ENCODE measurements around the gene SLC35F5. TPM values are rescaled to one million over a fixed set of nuclear protein-coding genes. Genes with fewer than 3 reads are reported as not detected.
"Not testable (repeated sequence)": the region's sequence is repeated elsewhere in the genome, so short reads cannot be mapped to it uniquely, and the experiment has no call there.

The SLC35F5 gene
- total RNA-seq, 4 donors from 2014 or later, result 43.9 to 75.3 (median 58.0) TPM

GRCh38 chr2:113705982-113706523 is 50.4 kb downstream of the SLC35F5 start:
- H3K27ac ChIP-seq, result no peak overlapping the region
- 66 to 68% methylated on average over 5 to 7 of the region's 7 CpGs for WGBS, 2 donors
- no peak for DNase-seq

DNA sequence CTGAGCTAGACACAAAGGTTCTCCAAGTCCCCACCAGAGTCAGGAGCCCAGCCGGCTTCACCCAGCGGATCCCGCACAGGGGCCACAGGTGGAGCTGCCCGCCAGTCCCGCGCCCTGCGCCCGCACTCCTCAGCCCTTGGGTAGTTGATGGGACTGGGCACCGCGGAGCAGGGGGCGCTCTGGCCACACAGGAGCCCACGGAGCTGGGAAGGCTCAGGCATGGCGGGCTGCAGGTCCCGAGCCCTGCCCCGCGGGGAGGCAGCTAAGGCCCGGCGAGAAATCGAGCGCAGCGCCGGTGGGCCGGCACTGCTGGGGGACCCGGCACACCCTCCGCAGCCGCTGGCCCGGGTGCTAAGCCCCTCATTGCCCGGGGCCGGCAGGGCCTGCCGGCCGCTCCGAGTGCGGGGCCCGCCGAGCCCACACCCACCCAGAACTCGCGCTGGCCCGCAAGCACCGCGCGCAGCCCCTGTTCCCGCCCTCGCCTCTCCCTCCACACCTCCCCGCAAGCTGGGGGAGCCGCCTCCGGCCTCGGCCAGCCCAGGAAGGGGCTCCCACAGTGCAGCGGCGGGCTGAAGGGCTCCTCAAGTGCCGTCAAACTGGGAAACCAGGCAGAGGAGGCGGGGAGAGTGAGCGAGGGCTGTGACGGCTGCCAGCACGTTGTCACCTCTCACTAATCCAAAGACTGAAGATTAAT is 52.0 kb downstream of the SLC35F5 start:
- H3K27ac ChIP-seq; H3K27me3 ChIP-seq; intact Hi-C loops (cut with DNase I); H3K4me3 ChIP-seq; H3K4me1 ChIP-seq; DNase-seq; H3K9me3 ChIP-seq: not testable (repeated sequence)
- WGBS, 2 donors, result 97% methylated on average over 28 of the region's 54 CpGs; no CpG with 5 or more reads in 1 of the 2 donors
- peaks cover 0 to 17% (median 0%) of the 10 kb centered on the region in 3 donors for H3K36me3 ChIP-seq

More at GRCh38 chr2:113705982-113706523, 50.4 kb downstream of the SLC35F5 start:
- Histone ChIP-seq H3K4me3 (no peak overlapping the region), H3K27me3 (no peaks in the 10 kb centered on the region), H3K9me3 (no peaks in the 10 kb centered on the region), H3K36me3 (peaks cover 0 to 17% (median 0%) of the 10 kb centered on the region in 3 donors), H3K4me1 (no peaks in the 10 kb centered on the region)
- intact Hi-C loops (cut with DNase I), result no loop called here
- no peak for TF ChIP-seq POLR2A (IDR thresholded peaks at IDR 0.05)
- no peak for TF ChIP-seq CTCF (IDR thresholded peaks at IDR 0.05)

- Histone ChIP-seq H3K27ac (no peak overlapping the region), H3K9me3 (no peaks in the 10 kb centered on the region), H3K4me1 (peaks cover 0 to 4% (median 0%) of the 10 kb centered on the region in 3 donors), H3K36me3 (peaks cover 0 to 17% (median 0%) of the 10 kb centered on the region in 3 donors), H3K27me3 (no peaks in the 10 kb centered on the region), H3K4me3 (no peak overlapping the region)
- DNase-seq, result no peak
- intact Hi-C loops (cut with DNase I), result no loop called here
- TF ChIP-seq CTCF (IDR thresholded peaks at IDR 0.05) (no peak), POLR2A (IDR thresholded peaks at IDR 0.05) (no peak)
- 88 to 93% methylated on average over 14 to 16 of the region's 25 CpGs for WGBS, 2 donors
Observed at GRCh38 chr2:113703386-113704299, 52.8 kb downstream of the SLC35F5 start.

DNA sequence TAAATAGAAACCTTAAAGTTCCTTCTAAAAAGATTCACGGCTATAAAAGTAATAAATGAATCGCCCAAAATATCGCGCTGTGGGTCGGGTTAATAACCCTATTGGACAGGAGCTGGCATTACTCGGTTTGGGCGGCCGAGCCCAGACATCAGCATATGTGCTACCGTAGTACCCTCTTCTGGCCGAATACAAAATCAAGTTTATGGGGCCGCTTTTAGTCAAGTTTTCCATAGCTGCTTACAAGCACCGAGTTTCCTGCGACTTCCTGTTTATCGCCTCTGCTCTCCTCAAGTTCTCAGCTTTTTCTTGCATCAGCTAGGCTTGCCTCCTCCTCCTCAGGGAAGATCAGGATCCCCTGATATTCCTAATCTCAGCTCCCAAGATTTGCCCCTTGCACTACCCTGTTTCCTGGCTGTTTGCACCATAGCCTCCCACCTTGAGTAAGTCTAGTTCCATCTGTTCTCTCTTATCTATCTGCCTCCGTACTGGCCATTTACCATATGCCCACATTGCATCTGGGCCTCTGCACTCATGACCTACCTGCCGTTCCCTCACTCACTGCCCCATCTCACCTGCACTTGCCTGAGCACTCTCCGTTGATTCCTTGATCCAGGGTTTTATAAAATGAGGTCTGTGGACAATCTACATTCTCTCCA is 56.1 kb downstream of the SLC35F5 start:
- DNase-seq, result no peak
- no peak overlapping the region for H3K4me3 ChIP-seq
- H3K4me1 ChIP-seq, result peaks cover 0 to 4% (median 0%) of the 10 kb centered on the region in 3 donors
- no peak overlapping the region for H3K27ac ChIP-seq
- intact Hi-C loops (cut with DNase I), result no loop called here
- 45 to 61% methylated on average over 17 of the region's 17 CpGs for WGBS, 2 donors
- no peaks in the 10 kb centered on the region for H3K9me3 ChIP-seq
- H3K27me3 ChIP-seq, result no peaks in the 10 kb centered on the region
- H3K36me3 ChIP-seq, result peaks cover 0 to 9% (median 0%) of the 10 kb centered on the region in 3 donors
- TF ChIP-seq CTCF (IDR thresholded peaks at IDR 0.05) (peak in 2 of 6 experiments; percentile 28 to 32), POLR2A (IDR thresholded peaks at IDR 0.05) (no peak)

DNA sequence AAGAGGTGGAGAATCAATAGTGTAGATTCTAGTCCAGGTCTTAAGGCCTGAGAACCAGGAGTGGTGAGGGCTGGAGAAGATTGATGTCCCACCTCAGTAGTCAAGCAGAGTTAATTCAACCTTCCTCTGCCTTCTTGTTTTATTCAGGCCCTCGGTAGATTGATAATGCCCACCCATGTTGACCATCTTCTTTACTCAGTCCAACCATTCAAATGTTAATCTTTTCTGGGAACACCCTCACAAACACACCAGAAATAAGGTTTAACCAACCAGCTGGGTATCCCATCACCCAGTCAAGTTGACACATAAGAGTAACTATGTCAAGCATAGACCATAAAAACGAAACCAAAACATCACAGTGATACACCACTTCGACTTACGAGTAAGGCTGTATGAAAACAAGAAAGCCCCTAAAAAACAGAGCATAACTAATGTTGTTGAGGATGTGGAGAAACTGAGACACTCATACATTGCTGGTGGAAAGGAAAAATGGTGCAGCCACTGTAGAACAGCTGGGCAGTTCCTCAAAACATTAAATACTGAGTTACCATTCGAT is 57.5 kb downstream of the SLC35F5 start:
- WGBS, 2 donors, result 82 to 85% methylated on average over 5 of the region's 5 CpGs

DNA sequence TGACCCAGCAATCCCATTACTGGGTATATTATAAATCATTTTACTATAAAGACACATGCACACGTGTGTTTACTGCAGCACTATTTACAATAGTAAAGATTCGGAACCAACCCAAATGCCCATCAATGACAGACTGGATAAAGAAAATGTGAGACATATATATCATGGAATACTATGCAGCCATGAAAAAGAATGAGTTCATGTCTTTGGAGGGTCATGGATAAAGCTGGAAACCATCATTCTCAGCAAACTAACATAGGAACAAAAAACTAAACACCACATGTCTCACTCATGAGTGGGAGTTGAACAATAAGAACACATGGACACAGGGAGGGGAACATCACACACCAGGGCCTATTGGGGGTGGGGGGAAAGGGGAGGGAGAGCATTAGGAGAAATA is 58.2 kb downstream of the SLC35F5 start:
- H3K4me3 ChIP-seq; H3K4me1 ChIP-seq; H3K27ac ChIP-seq; H3K9me3 ChIP-seq; DNase-seq; intact Hi-C loops (cut with DNase I); H3K27me3 ChIP-seq; H3K36me3 ChIP-seq: not testable (repeated sequence)
- 91 to 97% methylated on average over 2 of the region's 2 CpGs for WGBS, 2 donors

More for the DNA sequence above, 57.5 kb downstream of the SLC35F5 start:
- Histone ChIP-seq H3K27ac (no peak overlapping the region), H3K36me3 (no peaks in the 10 kb centered on the region), H3K4me3 (no peak overlapping the region), H3K9me3 (no peaks in the 10 kb centered on the region), H3K27me3 (no peaks in the 10 kb centered on the region), H3K4me1 (peaks cover 0 to 4% (median 0%) of the 10 kb centered on the region in 3 donors)
- no peak for DNase-seq
- TF ChIP-seq POLR2A (IDR thresholded peaks at IDR 0.05), result no peak
- intact Hi-C loops (cut with DNase I), result no loop called here
